Stomach smooth muscle (tissue), 2 donors: ENCODE results near the gene C9.
"Not testable (repeated sequence)": the region's sequence is repeated elsewhere in the genome, so short reads cannot be mapped to it uniquely, and the experiment has no call there.

Experiments used
- H3K27ac ChIP-seq: one replicate; pipeline ENCODE4 v1.7.0; 2013; ENCODE audit warnings: mild to moderate bottlenecking, low read length, inconsistent platforms
- H3K27me3 ChIP-seq, 2 donors: one replicate each; pipeline ENCODE4 v1.7.0; 2013; ENCODE audit warnings: low read length in 2 of 2; ENCODE audit not compliant: insufficient read depth in 2 of 2, control insufficient read depth in 1 of 2
- H3K36me3 ChIP-seq, 2 donors: one replicate each; pipeline ENCODE4 v1.7.0; 2013; ENCODE audit warnings: low read length in 2 of 2; ENCODE audit not compliant: control insufficient read depth in 2 of 2, insufficient read depth in 2 of 2
- H3K4me1 ChIP-seq: one replicate; pipeline ENCODE4 v1.7.0; 2013; ENCODE audit warnings: low read length; ENCODE audit not compliant: control insufficient read depth, insufficient read depth
- H3K4me3 ChIP-seq, 2 donors: one replicate each; pipeline ENCODE4 v1.7.0; 2013; ENCODE audit warnings: low read length in 2 of 2
- H3K9ac ChIP-seq, 2 donors: one replicate each; pipeline ENCODE4 v1.7.0; 2013; ENCODE audit warnings: low read length in 2 of 2, mild to moderate bottlenecking in 1 of 2
- H3K9me3 ChIP-seq, 2 donors: one replicate each; pipeline ENCODE4 v1.7.0; 2013; ENCODE audit warnings: low read length in 2 of 2; ENCODE audit not compliant: control insufficient read depth in 2 of 2
- donor health status: healthy.
- donor health status: Pancreatic carcinoma.

The C9 gene

DNA sequence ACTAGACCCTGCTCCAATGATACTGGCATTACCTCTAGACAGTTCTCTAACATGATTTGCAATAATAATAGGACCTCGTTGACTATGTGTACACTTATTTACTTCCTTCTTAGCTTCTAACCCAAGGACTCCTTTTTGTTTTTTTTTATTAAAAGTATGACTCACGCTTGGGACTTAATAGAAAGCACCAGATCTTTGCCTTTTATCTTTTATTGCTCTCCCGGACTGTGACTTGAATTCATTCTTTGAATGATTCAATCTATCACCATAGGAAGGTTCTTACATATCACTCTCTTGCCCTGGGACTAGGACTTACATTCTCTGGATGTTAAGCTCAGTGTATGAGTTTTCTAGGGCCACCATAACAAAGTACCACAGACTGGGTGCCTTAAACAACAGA lies 9.0 kb downstream of the C9 start:
- Histone ChIP-seq H3K4me1 (no peaks in the 10 kb centered on the region), H3K9me3 (no peaks in the 10 kb centered on the region), H3K4me3 (no peak overlapping the region), H3K9ac (no peak overlapping the region), H3K27ac (no peak overlapping the region), H3K36me3 (no peaks in the 10 kb centered on the region), H3K27me3 (peaks cover 0 to 3% of the 10 kb centered on the region in 2 donors)

DNA sequence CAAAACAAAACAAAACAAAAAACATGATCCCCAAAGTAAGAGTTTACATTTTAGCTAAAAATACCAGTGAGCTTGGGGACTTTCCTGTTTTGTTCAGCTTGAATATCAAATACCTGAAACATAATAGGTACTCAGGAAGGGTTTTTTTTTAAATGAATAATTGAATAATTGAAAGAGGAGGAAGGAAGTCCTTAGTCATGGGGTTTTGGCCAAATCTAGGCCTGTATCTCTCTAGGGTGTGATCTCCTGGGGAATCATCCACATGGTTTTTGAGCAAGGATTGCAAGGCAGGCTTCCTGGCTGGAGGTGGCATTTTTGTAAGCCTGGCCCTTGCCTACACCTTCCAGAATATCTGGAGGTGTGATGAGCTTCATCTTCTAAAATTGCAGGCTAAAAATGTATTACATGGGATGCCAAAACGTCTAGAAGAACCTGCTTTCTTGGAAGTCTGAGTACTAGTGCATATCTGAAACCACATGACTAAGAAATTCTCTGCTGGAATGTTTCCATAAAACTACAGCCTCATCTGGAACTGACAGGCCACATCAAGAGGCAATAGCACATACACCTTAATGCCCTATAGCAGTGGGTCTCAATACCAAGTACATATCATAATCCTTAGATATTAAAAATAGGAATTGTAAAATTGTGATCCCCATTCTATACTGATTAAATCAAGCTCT lies 10.4 kb downstream of the C9 start:
- Histone ChIP-seq H3K9ac (no peak overlapping the region), H3K4me3 (no peak overlapping the region), H3K9me3 (no peaks in the 10 kb centered on the region), H3K27ac (no peak overlapping the region), H3K4me1 (no peaks in the 10 kb centered on the region), H3K27me3 (peaks cover 0 to 2% of the 10 kb centered on the region in 2 donors), H3K36me3 (no peaks in the 10 kb centered on the region)

DNA sequence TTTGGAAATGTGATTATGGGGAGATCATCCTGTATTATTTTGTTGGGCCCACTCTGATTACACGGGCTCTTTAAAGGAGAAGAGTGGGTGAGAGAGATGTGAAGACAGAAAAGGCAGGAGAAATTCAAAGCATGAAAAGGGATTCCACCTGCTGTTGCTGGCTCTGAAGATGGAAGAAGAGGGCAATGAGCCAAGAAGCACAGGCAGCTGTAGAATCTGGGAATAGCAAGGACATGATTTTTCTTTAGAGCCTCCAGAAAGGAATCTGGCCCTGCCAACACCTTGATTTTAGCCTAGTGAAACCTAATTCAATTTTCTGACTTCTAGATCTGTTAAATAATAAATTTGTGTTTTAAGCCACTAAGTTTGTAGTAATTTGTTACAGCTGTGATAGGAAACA lies 11.3 kb downstream of the C9 start:
- Histone ChIP-seq H3K9me3 (no peaks in the 10 kb centered on the region), H3K27ac (no peak overlapping the region), H3K27me3 (no peaks in the 10 kb centered on the region), H3K4me3 (no peak overlapping the region), H3K9ac (no peak overlapping the region), H3K36me3 (no peaks in the 10 kb centered on the region), H3K4me1 (no peaks in the 10 kb centered on the region)

DNA sequence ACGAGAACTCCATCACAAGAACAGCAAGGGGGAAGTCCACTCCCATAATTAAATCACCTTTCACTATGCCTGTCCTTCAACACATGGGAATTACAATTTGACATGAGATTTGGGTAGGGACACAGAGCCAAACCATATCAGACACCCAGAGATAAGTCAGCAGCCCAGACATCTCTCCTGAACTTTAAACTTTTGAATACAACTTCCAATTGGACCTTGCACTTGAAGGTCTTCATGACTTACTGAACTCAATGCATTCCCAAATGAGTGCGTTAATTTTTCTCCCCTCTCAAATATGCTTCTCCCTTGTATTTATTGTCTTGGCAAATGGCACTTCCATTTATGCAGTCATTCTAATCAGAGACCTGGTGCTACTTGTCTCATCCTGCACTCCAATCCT lies 12.1 kb downstream of the C9 start:
- no peak overlapping the region for H3K4me3 ChIP-seq
- H3K4me1 ChIP-seq = no peaks in the 10 kb centered on the region
- H3K9ac ChIP-seq = no peak overlapping the region
- H3K27me3 ChIP-seq = no peaks in the 10 kb centered on the region
- H3K27ac ChIP-seq = no peak overlapping the region
- no peaks in the 10 kb centered on the region for H3K36me3 ChIP-seq
- H3K9me3 ChIP-seq = no peaks in the 10 kb centered on the region

DNA sequence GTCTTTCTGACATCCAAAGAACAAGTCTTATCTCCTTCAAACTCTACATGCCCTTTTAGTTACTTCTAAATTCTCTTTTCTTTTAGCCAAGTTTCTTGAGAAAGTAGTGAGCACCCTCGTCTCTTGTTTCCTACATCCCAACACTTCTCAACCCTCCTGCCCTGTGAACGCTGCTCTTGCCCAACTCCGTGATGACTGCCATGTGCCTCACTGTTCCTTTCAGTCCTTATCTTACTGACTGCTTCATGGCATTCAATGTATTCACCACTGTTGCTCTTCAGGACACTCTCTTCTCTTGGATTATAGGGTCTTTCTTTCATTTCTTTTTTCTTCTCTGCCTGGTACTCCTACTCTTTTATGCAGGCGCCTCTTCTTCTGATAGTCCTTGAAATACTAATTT lies 14.8 kb downstream of the C9 start:
- Histone ChIP-seq H3K4me1 (no peaks in the 10 kb centered on the region), H3K27me3 (no peaks in the 10 kb centered on the region), H3K9me3 (no peaks in the 10 kb centered on the region), H3K4me3 (no peak overlapping the region), H3K36me3 (no peaks in the 10 kb centered on the region), H3K9ac (no peak overlapping the region), H3K27ac (no peak overlapping the region)

DNA sequence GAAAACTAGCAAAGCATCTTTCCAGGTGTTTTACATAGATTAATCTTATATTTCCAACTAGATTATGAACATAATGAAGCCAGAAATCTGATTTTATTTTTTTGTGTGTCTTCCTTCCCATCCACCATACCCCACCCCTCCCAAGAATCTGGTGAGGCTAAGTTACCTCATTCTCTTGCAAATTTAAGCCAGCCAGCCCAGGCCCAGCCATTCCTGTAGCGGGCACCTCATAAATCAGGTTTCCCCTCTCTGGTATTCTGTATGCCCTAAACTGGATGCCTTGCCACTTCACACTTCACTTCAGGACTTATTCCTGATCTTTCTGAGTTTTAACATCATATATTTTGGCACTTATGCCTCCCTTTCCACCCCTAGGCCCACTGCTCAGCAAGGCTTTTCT lies 21.8 kb downstream of the C9 start:
- Histone ChIP-seq H3K9ac (no peak overlapping the region), H3K27ac (no peak overlapping the region), H3K9me3 (no peaks in the 10 kb centered on the region), H3K36me3 (no peaks in the 10 kb centered on the region), H3K4me3 (no peak overlapping the region), H3K27me3 (no peaks in the 10 kb centered on the region), H3K4me1 (no peaks in the 10 kb centered on the region)

DNA sequence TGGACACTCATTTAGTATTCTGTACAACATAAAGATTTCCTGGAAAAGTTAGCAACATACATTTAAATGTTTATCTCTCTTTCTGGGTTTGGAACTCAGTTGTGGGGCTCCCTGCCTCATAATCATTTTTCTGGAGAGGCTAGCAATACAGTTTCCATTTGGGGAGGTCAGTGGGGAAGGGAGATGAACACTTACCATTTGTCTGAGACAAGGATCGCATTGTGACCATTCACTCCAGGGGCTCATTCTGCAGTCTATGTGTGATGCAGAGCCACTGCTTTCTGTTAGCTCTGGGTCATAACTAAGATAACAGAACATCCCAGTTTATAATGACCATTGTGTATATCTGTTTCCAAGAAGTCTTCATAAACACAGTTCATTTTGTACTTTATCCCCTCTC lies 22.4 kb downstream of the C9 start:
- no peaks in the 10 kb centered on the region for H3K27me3 ChIP-seq
- no peak overlapping the region for H3K9ac ChIP-seq
- H3K9me3 ChIP-seq = no peaks in the 10 kb centered on the region
- H3K4me1 ChIP-seq = no peaks in the 10 kb centered on the region
- no peak overlapping the region for H3K4me3 ChIP-seq
- no peaks in the 10 kb centered on the region for H3K36me3 ChIP-seq
- H3K27ac ChIP-seq = no peak overlapping the region

DNA sequence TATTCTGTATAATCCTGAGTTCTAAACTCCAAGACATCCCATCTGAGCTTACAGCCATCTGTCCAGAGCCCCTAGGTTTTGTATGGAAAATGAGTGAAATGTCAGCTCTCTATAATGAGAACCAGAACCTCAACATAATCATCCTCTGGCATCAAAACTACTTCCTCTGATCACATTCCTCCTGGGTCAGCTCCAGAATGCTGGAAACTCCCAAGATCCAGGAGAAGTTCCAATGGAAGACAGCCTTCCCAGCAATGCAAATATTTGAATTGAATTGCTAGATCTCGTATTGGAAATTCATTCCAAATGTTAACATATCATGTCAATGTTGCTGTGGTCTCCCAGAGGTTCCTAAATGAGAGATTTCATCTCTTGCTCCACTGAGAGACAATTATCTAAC lies 23.8 kb downstream of the C9 start:
- no peaks in the 10 kb centered on the region for H3K4me1 ChIP-seq
- H3K9me3 ChIP-seq = no peaks in the 10 kb centered on the region
- no peaks in the 10 kb centered on the region for H3K27me3 ChIP-seq
- no peaks in the 10 kb centered on the region for H3K36me3 ChIP-seq
- no peak overlapping the region for H3K9ac ChIP-seq
- no peak overlapping the region for H3K4me3 ChIP-seq
- no peak overlapping the region for H3K27ac ChIP-seq

DNA sequence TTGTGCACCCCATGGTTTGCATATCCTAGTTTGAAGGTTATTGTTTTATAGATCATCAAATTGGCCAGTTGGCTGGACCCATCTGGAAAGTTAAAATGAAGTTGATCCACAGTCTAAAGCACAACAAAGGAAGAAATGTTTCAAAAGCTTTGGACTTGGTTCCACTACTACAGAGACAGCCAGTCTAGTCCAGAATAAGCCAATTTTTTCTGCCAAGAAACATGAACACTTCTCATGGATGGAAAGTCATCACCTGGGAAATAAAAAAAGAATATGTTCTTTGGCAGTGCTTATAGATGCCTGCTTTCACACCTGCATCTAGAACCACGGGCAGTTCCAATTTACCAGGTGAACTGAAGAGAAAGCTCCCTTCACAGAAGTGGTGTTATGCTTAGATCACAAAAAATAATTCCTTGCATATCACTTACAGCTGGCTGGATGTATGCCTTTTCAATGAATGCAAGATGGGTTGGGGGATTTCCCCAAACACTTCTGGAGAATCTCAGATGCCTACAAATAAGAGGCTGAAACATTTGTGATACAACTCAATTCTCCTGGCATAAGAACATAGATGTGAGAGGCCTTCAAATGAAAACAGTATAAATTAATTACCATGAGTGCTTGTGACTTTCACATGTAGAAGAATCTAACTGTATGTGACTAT lies 26.9 kb downstream of the C9 start:
- Histone ChIP-seq H3K4me1 (no peaks in the 10 kb centered on the region), H3K27me3 (no peaks in the 10 kb centered on the region), H3K9ac (no peak overlapping the region), H3K9me3 (no peaks in the 10 kb centered on the region), H3K27ac (no peak overlapping the region), H3K36me3 (no peaks in the 10 kb centered on the region), H3K4me3 (no peak overlapping the region)

DNA sequence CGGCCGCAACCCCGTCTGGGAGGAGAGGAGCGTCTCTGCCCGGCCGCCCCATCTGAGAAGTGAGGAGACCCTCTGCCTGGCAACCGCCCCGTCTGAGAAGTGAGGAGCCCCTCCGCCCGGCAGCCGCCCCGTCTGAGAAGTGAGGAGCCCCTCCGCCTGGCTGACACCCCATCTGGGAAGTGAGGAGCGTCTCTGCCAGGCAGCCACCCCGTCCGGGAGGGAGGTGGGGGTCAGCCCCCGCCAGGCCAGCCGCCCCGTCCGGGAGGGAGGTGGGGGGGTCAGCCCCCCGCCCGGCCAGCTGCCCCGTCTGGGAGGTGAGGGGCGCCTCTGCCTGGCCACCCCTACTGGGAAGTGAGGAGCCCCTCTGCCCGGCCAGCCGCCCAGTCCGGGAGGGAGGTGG lies 30.0 kb downstream of the C9 start:
- not testable (repeated sequence) for H3K9me3 ChIP-seq, H3K9ac ChIP-seq, H3K27me3 ChIP-seq, H3K36me3 ChIP-seq, H3K4me3 ChIP-seq, H3K27ac ChIP-seq, H3K4me1 ChIP-seq

DNA sequence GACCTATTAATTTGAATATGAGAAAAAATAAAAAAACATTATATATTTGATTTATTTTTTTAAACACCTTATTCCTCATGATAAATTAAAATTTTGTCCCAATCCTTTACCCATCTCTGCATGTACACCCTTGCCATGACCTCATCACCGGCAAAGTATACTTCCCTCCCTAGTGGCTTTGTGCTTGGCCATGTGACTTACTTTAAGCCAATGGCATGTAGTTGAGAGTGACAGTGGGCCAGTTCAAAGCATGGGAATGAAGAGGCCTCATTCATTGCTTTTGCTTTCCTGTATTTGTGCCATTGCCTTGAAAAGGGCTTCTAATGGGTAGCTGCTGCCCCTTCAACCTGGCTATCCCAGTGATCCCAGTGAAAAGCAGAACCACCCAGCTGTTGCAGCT lies 31.2 kb downstream of the C9 start:
- Histone ChIP-seq H3K9ac (no peak overlapping the region), H3K27ac (no peak overlapping the region), H3K36me3 (no peaks in the 10 kb centered on the region), H3K9me3 (no peaks in the 10 kb centered on the region), H3K27me3 (peaks cover 0 to 2% of the 10 kb centered on the region in 2 donors), H3K4me1 (no peaks in the 10 kb centered on the region), H3K4me3 (no peak overlapping the region)
